ENCODE results near the gene ALK. TPM values are rescaled to one million over a fixed set of nuclear protein-coding genes. Genes with fewer than 3 reads are reported as not detected.

Gene ALK
- polyA plus RNA-seq, 3 donors, result not detected

DNA sequence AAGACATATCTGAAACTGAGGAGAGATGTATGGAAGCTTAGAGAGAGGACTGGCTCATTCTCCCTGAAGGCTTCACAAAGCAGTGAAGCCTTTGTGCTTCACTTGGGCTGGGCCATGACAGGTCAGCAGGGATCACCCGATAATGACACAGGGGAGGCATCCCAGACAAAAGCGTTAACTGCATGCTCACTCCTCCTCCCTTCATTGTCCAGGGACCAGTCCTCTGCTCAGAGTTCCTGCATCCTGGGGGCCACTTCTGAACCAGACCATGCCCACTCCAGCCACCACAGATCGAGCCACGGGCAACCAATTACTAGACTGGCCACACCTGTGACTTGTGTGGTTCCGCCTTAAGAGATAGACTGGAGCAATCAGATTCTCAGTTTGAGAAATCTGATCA, 570.1 kb downstream of the ALK start:
- Histone ChIP-seq H3K27me3 (ENCODE audit: control insufficient read depth in 2 of 2, insufficient read depth in 2 of 2, low read length in 2 of 2) (no peaks in the 10 kb centered on the region), H3K9ac (ENCODE audit: insufficient read depth, low read length, poor library complexity, severe bottlenecking) (no peak overlapping the region), H3K36me3 (replicated peaks in 1 of 2; ENCODE audit: control insufficient read depth in 1 of 2, insufficient read depth in 2 of 2, low read length in 2 of 2) (no peaks in the 10 kb centered on the region), H3K9me3 (replicated peaks in 1 of 2; ENCODE audit: control insufficient read depth in 1 of 2, insufficient read depth in 1 of 2, low read length in 2 of 2) (no peaks in the 10 kb centered on the region), H4K20me1 (ENCODE audit: insufficient read depth, low read length) (no peaks in the 10 kb centered on the region), H3K4me1 (ENCODE audit: control insufficient read depth in 1 of 2, insufficient read depth in 2 of 2, low read length in 2 of 2) (no peaks in the 10 kb centered on the region), H3K4me2 (replicated peaks; ENCODE audit: extremely low read depth, low read length, poor library complexity, severe bottlenecking) (no peak overlapping the region), H3K79me2 (ENCODE audit: insufficient read depth, low read length) (no peaks in the 10 kb centered on the region), H3K4me3 (replicated peaks in 1 of 3; ENCODE audit: low read depth in 2 of 3, low read length in 3 of 3) (no peak overlapping the region), H2AFZ (ENCODE audit: insufficient read depth, low read depth, low read length, poor library complexity, severe bottlenecking) (no peak overlapping the region), H3K27ac (ENCODE audit: low read depth in 1 of 2, low read length in 2 of 2) (no peak overlapping the region)
- Mint-ChIP-seq H3K27ac (no peak overlapping the region), H3K9me3 (no peaks in the 10 kb centered on the region), H3K4me3 (no peak overlapping the region), H3K4me1 (no peaks in the 10 kb centered on the region), H3K27me3 (ENCODE audit: low read depth in 3 of 3) (peaks cover 3 to 15% (median 11%) of the 10 kb centered on the region in 3 donors), H3K36me3 (no peaks in the 10 kb centered on the region)
- intact Hi-C loops (cut with micrococcal nuclease), result no loop called here
- TF ChIP-seq CTCF (IDR thresholded peaks at IDR 0.05), result no peak
- DNase-seq, result no peak
- WGBS (ENCODE audit: insufficient coverage), result 100% methylated on average over 2 of the region's 5 CpGs

DNA sequence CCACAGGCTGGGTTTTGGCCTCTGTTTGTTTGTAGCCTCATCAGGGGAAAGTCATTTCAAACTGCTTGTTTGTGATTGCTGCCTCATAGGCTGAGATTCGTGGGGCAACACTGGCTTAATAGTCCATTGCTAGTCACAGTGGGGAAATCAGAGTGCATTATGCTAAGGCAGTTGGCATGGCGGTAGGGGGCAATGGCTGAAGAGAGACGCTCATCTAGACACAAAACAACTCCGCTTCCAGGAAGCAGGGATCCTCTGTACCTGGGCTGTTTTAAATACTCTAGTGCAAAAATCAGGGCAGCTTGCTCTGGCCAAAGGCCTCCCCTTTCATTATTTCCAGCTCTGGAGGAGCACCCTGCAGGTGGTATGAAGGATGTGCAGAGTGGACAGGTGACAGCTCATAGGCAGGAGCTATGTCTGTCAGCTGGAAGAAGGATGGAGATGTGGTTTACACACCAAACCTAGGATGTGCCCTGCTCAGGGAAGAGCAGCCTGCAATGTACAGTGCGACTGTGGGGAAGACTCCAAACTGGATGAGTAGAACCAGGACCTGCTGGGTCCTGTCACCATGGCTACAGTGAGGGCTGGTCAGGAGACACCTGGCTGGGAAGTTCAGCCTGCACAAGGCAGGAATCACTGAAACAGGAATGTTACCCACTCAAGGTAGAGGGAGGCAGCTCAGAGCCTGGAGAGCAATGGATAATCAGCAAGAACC, 571.9 kb downstream of the ALK start:
- H4K20me1 ChIP-seq (ENCODE audit: insufficient read depth, low read length), result no peaks in the 10 kb centered on the region
- no peak for TF ChIP-seq CTCF (IDR thresholded peaks at IDR 0.05)
- no peaks in the 10 kb centered on the region for H3K36me3 ChIP-seq (replicated peaks in 1 of 2; ENCODE audit: control insufficient read depth in 1 of 2, insufficient read depth in 2 of 2, low read length in 2 of 2)
- H3K27me3 ChIP-seq (ENCODE audit: control insufficient read depth in 2 of 2, insufficient read depth in 2 of 2, low read length in 2 of 2), result no peaks in the 10 kb centered on the region
- Mint-ChIP-seq H3K36me3 (no peaks in the 10 kb centered on the region), H3K27ac (no peak overlapping the region), H3K9me3 (no peaks in the 10 kb centered on the region), H3K27me3 (ENCODE audit: low read depth in 3 of 3) (peaks cover 3 to 14% (median 7%) of the 10 kb centered on the region in 3 donors), H3K4me3 (no peak overlapping the region), H3K4me1 (no peaks in the 10 kb centered on the region)
- no peak overlapping the region for H3K27ac ChIP-seq (ENCODE audit: low read depth in 1 of 2, low read length in 2 of 2)
- no peak overlapping the region for H3K4me3 ChIP-seq (replicated peaks in 1 of 3; ENCODE audit: low read depth in 2 of 3, low read length in 3 of 3)
- no peaks in the 10 kb centered on the region for H3K4me1 ChIP-seq (ENCODE audit: control insufficient read depth in 1 of 2, insufficient read depth in 2 of 2, low read length in 2 of 2)
- WGBS (ENCODE audit: insufficient coverage), result 100% methylated on average over 5 of the region's 5 CpGs
- intact Hi-C loops (cut with micrococcal nuclease), result no loop called here
- no peaks in the 10 kb centered on the region for H3K9me3 ChIP-seq (replicated peaks in 1 of 2; ENCODE audit: control insufficient read depth in 1 of 2, insufficient read depth in 1 of 2, low read length in 2 of 2)
- no peak overlapping the region for H3K4me2 ChIP-seq (replicated peaks; ENCODE audit: extremely low read depth, low read length, poor library complexity, severe bottlenecking)
- no peak overlapping the region for H3K9ac ChIP-seq (ENCODE audit: insufficient read depth, low read length, poor library complexity, severe bottlenecking)
- no peak overlapping the region for H2AFZ ChIP-seq (ENCODE audit: insufficient read depth, low read depth, low read length, poor library complexity, severe bottlenecking)
- H3K79me2 ChIP-seq (ENCODE audit: insufficient read depth, low read length), result no peaks in the 10 kb centered on the region
- no peak for DNase-seq

All from CD14-positive monocyte (primary cell).